Skeletal muscle tissue (tissue), 4 donors: ENCODE measurements around the gene LYPD5. TPM values are rescaled to one million over a fixed set of nuclear protein-coding genes. Genes with fewer than 3 reads are reported as not detected.
"Not testable (repeated sequence)": the region's sequence is repeated elsewhere in the genome, so short reads cannot be mapped to it uniquely, and the experiment has no call there.

Source experiments
- H3K27ac ChIP-seq: one replicate; pipeline ENCODE4 v1.7.0; 2013; ENCODE audit warnings: mild to moderate bottlenecking, low read depth, low read length, inconsistent platforms
- H3K27me3 ChIP-seq, 3 donors: one replicate each; pipeline ENCODE4 v1.7.0; 2013; ENCODE audit warnings: low read length in 3 of 3; ENCODE audit not compliant: control insufficient read depth in 3 of 3, insufficient read depth in 3 of 3
- H3K36me3 ChIP-seq, 3 donors: one replicate each; pipeline ENCODE4 v1.7.0; 2013; ENCODE audit warnings: low read length in 3 of 3; ENCODE audit not compliant: control insufficient read depth in 3 of 3, insufficient read depth in 3 of 3
- H3K4me1 ChIP-seq, 3 donors: one replicate each; pipeline ENCODE4 v1.7.0; 2013; ENCODE audit warnings: low read length in 3 of 3, mild to moderate bottlenecking in 3 of 3; ENCODE audit not compliant: control insufficient read depth in 3 of 3, insufficient read depth in 3 of 3
- H3K4me3 ChIP-seq, 3 donors: one replicate each; pipeline ENCODE4 v1.7.0; 2013; ENCODE audit warnings: low read length in 3 of 3
- H3K9ac ChIP-seq, 3 donors: one replicate each; pipeline ENCODE4 v1.7.0; 2013; ENCODE audit warnings: low read length in 3 of 3, mild to moderate bottlenecking in 3 of 3, moderate library complexity in 2 of 3, low read depth in 1 of 3
- H3K9me3 ChIP-seq, 3 donors: one replicate each; pipeline ENCODE4 v1.7.0; 2013; ENCODE audit warnings: low read length in 3 of 3; ENCODE audit not compliant: control insufficient read depth in 3 of 3
- total RNA-seq: library from RNA; depleted of rRNA; stranded (reverse); fragments of >200 nt; gene quantifications from one replicate; pipeline ENCODE4 v1.2.3, GENCODE V29; 2014
- donor health status: Osteomylitis.

Gene LYPD5
- total RNA-seq, 1 donor from 2014 or later = not detected

DNA sequence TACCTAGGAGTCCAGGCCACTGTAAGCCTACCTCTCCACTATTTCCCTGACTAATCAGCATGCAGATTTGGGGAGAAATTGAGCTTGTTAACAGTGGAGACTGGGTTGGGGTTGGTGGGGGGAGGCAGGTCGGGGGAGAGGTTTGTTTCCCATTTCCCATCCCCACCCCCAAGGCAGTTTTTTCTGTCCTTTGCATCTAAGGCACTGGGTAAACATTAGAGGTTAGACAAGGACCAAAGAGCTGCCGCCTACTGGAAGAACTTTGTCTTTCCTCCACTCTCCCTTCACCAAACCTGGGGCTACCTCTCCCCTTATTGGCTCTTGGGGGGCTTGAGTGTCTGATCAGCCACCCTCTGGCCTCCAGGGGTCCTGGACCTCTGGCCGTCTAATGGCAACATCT is 22.4 kb downstream of the LYPD5 start:
- Histone ChIP-seq H3K4me3 (no peak overlapping the region), H3K9me3 (no peaks in the 10 kb centered on the region), H3K4me1 (peaks cover 3 to 6% (median 6%) of the 10 kb centered on the region in 3 donors), H3K27ac (no peak overlapping the region), H3K27me3 (peaks cover 13 to 19% (median 13%) of the 10 kb centered on the region in 3 donors), H3K9ac (no peak overlapping the region), H3K36me3 (no peaks in the 10 kb centered on the region)

DNA sequence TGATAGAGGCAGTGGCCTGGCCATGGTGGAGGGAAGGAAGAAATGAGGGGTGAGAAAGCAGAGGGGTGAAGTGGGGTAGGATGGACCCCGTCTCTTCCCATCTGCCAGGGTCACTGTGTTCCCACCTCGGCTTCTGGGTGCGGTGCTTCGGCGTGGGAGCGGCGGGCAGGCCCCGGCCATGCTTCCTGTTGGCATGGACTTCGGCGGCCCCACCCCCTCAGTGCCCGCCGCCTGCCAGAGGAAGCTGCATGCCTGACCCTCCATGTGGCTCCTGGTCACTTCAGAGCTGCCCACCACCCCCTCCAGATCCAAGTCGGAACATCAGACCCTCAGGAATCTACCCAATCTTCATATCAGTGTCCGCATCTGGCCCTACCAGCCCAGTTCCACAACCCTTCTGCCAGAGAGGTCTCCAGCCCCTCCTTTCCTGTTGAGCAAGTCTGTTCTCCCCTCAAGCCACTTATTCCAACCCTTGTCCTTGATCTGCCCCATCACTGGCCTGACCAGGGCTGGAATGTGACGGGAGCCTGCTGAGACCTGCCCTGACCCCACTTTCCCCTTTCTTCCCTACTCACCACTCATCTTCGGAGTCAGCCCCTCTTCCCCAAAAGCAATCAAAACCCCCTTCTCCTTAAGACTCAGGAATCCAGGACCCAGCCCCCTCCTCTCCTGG is 23.0 kb downstream of the LYPD5 start:
- no peaks in the 10 kb centered on the region for H3K9me3 ChIP-seq
- peaks cover 6 to 10% (median 7%) of the 10 kb centered on the region in 3 donors for H3K4me1 ChIP-seq
- H3K36me3 ChIP-seq = no peaks in the 10 kb centered on the region
- H3K27ac ChIP-seq = no peak overlapping the region
- H3K9ac ChIP-seq = no peak overlapping the region
- peaks cover 13 to 19% (median 16%) of the 10 kb centered on the region in 3 donors for H3K27me3 ChIP-seq
- no peak overlapping the region for H3K4me3 ChIP-seq

DNA sequence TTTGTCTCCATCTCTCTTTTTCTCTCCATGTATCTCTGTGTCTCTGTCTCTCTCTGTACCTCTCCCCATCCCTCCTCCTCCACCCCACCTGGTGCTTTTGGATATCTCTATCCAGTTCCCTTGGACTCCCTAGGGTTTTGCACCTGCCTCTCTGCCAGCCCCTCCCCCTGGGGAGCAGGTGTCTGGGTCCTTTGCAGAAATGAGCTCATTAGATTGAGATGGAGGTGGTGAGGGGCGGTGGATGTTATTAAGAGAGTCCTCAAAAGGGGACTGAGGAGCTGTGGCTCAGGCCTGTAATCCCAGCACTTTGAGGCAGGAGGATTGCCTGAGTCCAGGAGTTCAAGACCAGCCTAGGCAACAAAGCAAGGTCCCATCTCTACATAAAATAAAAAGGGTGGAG is 23.6 kb downstream of the LYPD5 start:
- H3K36me3 ChIP-seq = no peaks in the 10 kb centered on the region

GRCh38 chr19:43777163-43777695 is 25.0 kb downstream of the LYPD5 start:
- Histone ChIP-seq H3K9ac (no peak overlapping the region), H3K27ac (no peak overlapping the region), H3K4me1 (peaks cover 11 to 13% (median 13%) of the 10 kb centered on the region in 3 donors)

More for the DNA sequence above, 23.6 kb downstream of the LYPD5 start:
- no peaks in the 10 kb centered on the region for H3K9me3 ChIP-seq
- H3K4me1 ChIP-seq = peaks cover 11 to 13% (median 13%) of the 10 kb centered on the region in 3 donors
- H3K27ac ChIP-seq = no peak overlapping the region
- H3K27me3 ChIP-seq = peaks cover 15 to 22% (median 18%) of the 10 kb centered on the region in 3 donors
- no peak overlapping the region for H3K9ac ChIP-seq
- no peak overlapping the region for H3K4me3 ChIP-seq

DNA sequence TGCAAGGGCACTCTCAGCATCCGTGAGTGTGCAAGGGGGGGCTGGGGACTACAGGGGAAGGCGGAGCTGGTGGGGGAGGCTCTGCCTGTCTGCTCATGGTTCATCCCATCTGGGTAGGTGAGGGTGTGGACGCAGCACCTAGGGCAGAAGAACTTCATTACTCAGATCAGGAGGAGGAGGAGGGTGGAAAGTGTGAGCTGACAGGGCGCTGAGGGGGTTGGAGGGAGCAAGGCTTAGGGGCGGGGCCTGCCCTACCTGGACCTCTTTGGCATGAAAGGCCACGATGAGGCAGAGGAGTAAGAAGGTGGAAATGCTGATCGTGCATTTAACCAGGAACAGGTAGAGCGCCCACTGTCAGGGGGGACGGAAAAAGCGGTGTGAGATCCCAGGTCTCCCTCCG is 26.0 kb downstream of the LYPD5 start:
- Histone ChIP-seq H3K27me3 (peaks cover 3 to 21% (median 13%) of the 10 kb centered on the region in 3 donors), H3K4me1 (peaks cover 11 to 13% (median 13%) of the 10 kb centered on the region in 3 donors), H3K4me3 (no peak overlapping the region), H3K27ac (no peak overlapping the region), H3K9me3 (no peaks in the 10 kb centered on the region), H3K36me3 (no peaks in the 10 kb centered on the region), H3K9ac (no peak overlapping the region)

More at GRCh38 chr19:43777163-43777695, 25.0 kb downstream of the LYPD5 start:
- Histone ChIP-seq H3K4me3 (no peak overlapping the region), H3K36me3 (no peaks in the 10 kb centered on the region), H3K9me3 (no peaks in the 10 kb centered on the region), H3K27me3 (peaks cover 10 to 28% (median 16%) of the 10 kb centered on the region in 3 donors)

- Histone ChIP-seq H3K27ac (no peak overlapping the region), H3K4me1 (peaks cover 11 to 13% (median 13%) of the 10 kb centered on the region in 3 donors), H3K9me3 (no peaks in the 10 kb centered on the region), H3K4me3 (no peak overlapping the region), H3K27me3 (peaks cover 0 to 20% (median 10%) of the 10 kb centered on the region in 3 donors), H3K9ac (no peak overlapping the region), H3K36me3 (no peaks in the 10 kb centered on the region)
Measured at GRCh38 chr19:43775299-43775890, 26.9 kb downstream of the LYPD5 start.

DNA sequence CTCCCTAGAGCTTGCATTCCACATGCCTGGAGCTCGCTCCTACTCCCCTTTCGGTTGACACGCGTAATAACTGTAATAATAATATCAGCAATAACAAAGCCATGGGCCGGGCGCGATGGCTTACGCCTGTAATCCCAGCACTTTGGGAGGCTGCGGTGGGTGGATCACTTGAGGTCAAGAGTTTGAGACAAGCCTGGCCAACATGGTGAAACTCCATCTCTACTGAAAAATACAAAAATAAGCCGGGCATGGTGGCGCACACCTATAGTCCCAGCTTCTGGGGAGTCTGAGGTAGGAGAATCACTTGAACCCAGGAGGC is 27.3 kb downstream of the LYPD5 start:
- not testable (repeated sequence) for H3K9me3 ChIP-seq, H3K36me3 ChIP-seq, H3K27ac ChIP-seq
- Histone ChIP-seq H3K9ac (peak overlapping the region in 1 of 3 donors; percentile 50), H3K4me3 (peak overlapping the region; percentile 36 to 67 (median 48)), H3K4me1 (peaks cover 11 to 13% (median 13%) of the 10 kb centered on the region in 3 donors), H3K27me3 (peaks cover 0 to 23% (median 10%) of the 10 kb centered on the region in 3 donors)

DNA sequence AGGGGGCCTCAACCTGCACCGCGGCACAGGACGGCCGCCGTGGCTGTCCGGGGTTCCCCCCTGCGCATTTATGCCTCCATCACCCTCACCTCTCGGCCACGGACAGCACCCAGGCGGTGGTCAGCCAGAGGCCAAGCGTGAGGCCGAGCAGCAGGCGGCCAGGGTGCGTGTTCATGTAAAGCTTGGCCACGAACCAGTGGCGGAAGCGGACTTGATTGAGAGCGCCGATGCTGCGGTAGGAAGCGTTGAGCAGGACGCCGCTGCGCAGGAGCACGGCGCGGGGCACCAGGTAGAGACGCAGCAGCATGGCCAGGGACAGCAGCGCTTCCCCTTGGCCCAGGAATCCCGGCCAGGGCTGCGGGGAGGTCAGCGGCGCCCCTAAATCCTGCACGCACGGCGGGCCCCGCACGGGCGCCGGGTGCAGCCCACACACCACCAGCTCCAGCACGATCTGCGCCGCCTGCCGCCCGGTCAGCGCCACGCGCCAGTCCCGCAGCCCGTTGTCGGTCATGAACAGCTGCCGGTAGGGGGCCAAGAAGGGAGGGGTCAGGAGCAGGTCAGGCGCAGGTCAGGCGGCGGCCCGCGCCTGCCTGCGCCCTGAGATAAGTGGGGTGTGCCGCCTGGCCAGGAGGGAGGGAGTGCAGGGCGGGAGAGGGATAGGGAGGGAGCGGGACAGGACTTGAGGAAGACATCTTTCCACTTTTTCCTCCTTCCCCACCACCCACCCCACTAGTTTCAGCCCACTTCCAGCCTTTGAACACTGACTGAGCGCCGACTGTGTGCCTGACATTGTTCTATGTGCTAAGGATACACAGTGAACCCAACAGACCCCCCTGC is 27.9 kb downstream of the LYPD5 start:
- Histone ChIP-seq H3K36me3 (no peaks in the 10 kb centered on the region), H3K9me3 (no peaks in the 10 kb centered on the region), H3K27ac (no peak overlapping the region), H3K27me3 (peaks cover 0 to 23% (median 10%) of the 10 kb centered on the region in 3 donors), H3K9ac (peak overlapping the region in 2 of 3 donors; percentile 51 to 78), H3K4me1 (peaks cover 9 to 13% (median 9%) of the 10 kb centered on the region in 3 donors), H3K4me3 (peak overlapping the region; percentile 36 to 67 (median 48))

- Histone ChIP-seq H3K27ac (no peak overlapping the region), H3K9me3 (no peaks in the 10 kb centered on the region), H3K4me3 (peak overlapping the region in 1 of 3 donors; percentile 67), H3K27me3 (peaks cover 0 to 23% (median 10%) of the 10 kb centered on the region in 3 donors), H3K9ac (no peak overlapping the region), H3K36me3 (no peaks in the 10 kb centered on the region), H3K4me1 (peaks cover 9 to 10% (median 9%) of the 10 kb centered on the region in 3 donors)
Measured at GRCh38 chr19:43773725-43774102, 28.5 kb downstream of the LYPD5 start.
